CD14-positive monocyte (primary cell): Measurements from ENCODE around the gene RGMA. TPM values are rescaled to one million over a fixed set of nuclear protein-coding genes. Genes with fewer than 3 reads are reported as not detected.
A peak's percentile ranks its signal among the peaks of the same experiment; 100 is the strongest.

Source experiments
- DNase-seq, 3 donors: peaks; one replicate each; pipeline ENCODE4 v3.0.0-alpha.2; 2011 to 2022
- H2AFZ ChIP-seq: 2 replicates; pipeline ENCODE4 v1.6.0; 2012; ENCODE audit warnings: mild to moderate bottlenecking, low read depth, low read length, inconsistent platforms; ENCODE audit not compliant: insufficient read depth, poor library complexity, severe bottlenecking
- H3K27ac ChIP-seq, 2 donors: 1 replicate in 1 of 2; 2 replicates in 1 of 2; pipeline ENCODE4 v1.5.1; 2012 to 2013; ENCODE audit warnings: low read length in 2 of 2, control low read depth in 1 of 2, inconsistent platforms in 1 of 2, low read depth in 1 of 2, mild to moderate bottlenecking in 1 of 2
- H3K27me3 ChIP-seq, 2 donors: one replicate each; pipeline versions ENCODE4 v1.6.0 to v1.6.1; 2011 to 2013; ENCODE audit warnings: low read length in 2 of 2; ENCODE audit not compliant: control insufficient read depth in 2 of 2, insufficient read depth in 2 of 2
- H3K36me3 ChIP-seq, 2 donors: replicated peaks in 1 of 2; 1 replicate in 1 of 2; 2 replicates in 1 of 2; pipeline versions ENCODE4 v1.5.1 to v1.6.1; 2012 to 2013; ENCODE audit warnings: low read length in 2 of 2, control low read depth in 1 of 2, inconsistent platforms in 1 of 2, mild to moderate bottlenecking in 1 of 2; ENCODE audit not compliant: insufficient read depth in 2 of 2, control insufficient read depth in 1 of 2
- H3K4me1 ChIP-seq, 2 donors: 1 replicate in 1 of 2; 2 replicates in 1 of 2; pipeline versions ENCODE4 v1.5.1 to v1.6.1; 2012 to 2013; ENCODE audit warnings: low read length in 2 of 2, control low read depth in 1 of 2, inconsistent platforms in 1 of 2, mild to moderate bottlenecking in 1 of 2, moderate library complexity in 1 of 2; ENCODE audit not compliant: insufficient read depth in 2 of 2, control insufficient read depth in 1 of 2
- H3K4me2 ChIP-seq: replicated peaks from 2 replicates; pipeline ENCODE3; 2012; ENCODE audit warnings: low read length, moderate library complexity, mild to moderate bottlenecking; ENCODE audit not compliant: poor library complexity, severe bottlenecking; ENCODE audit errors: extremely low read depth
- H3K4me3 ChIP-seq, 3 experiments: fragments of 200-600 bp in 1 of 3; sonication (generic) in 1 of 3; replicated peaks in 1 of 3; 1 replicate in 2 of 3; 2 replicates in 1 of 3; pipeline ENCODE4 v1.5.1; 2011 to 2013; ENCODE audit warnings: low read length in 3 of 3, mild to moderate bottlenecking in 3 of 3, control low read depth in 2 of 3, low read depth in 2 of 3, inconsistent platforms in 1 of 3, moderate library complexity in 1 of 3
- H3K79me2 ChIP-seq: 2 replicates; pipeline ENCODE4 v1.6.0; 2012; ENCODE audit warnings: mild to moderate bottlenecking, control low read depth, inconsistent platforms, low read length, moderate library complexity; ENCODE audit not compliant: insufficient read depth
- H3K9ac ChIP-seq: 2 replicates; pipeline ENCODE4 v1.6.0; 2017; ENCODE audit warnings: low read length, mild to moderate bottlenecking; ENCODE audit not compliant: insufficient read depth, poor library complexity, severe bottlenecking
- H3K9me3 ChIP-seq, 2 donors: replicated peaks in 1 of 2; 1 replicate in 1 of 2; 2 replicates in 1 of 2; pipeline versions ENCODE4 v1.5.1 to v1.6.1; 2012 to 2013; ENCODE audit warnings: low read length in 2 of 2, control low read depth in 1 of 2; ENCODE audit not compliant: control insufficient read depth in 1 of 2, insufficient read depth in 1 of 2
- H4K20me1 ChIP-seq: 2 replicates; pipeline ENCODE4 v1.6.0; 2012; ENCODE audit warnings: mild to moderate bottlenecking, low read length, control low read depth, moderate library complexity; ENCODE audit not compliant: insufficient read depth
- H3K27ac Mint-ChIP-seq, 7 donors: one replicate each; pipeline ENCODE4 v1.8.0; 2020; ENCODE audit warnings: mild to moderate bottlenecking in 7 of 7, mixed read lengths in 7 of 7, moderate library complexity in 6 of 7, inconsistent platforms in 2 of 7
- H3K27me3 Mint-ChIP-seq, 3 donors: one replicate each; pipeline ENCODE4 v1.8.0; 2021 to 2022; ENCODE audit warnings: low read depth in 3 of 3, mild to moderate bottlenecking in 3 of 3, mixed read lengths in 3 of 3, moderate library complexity in 3 of 3, inconsistent platforms in 1 of 3
- H3K36me3 Mint-ChIP-seq, 2 donors: one replicate each; pipeline ENCODE4 v1.8.0; 2020; ENCODE audit warnings: mixed read lengths in 2 of 2, inconsistent platforms in 1 of 2, mild to moderate bottlenecking in 1 of 2
- H3K4me1 Mint-ChIP-seq: one replicate; pipeline ENCODE4 v1.8.0; 2020; ENCODE audit warnings: mild to moderate bottlenecking, mixed read lengths
- H3K4me3 Mint-ChIP-seq, 2 donors: one replicate each; pipeline ENCODE4 v1.8.0; 2020; ENCODE audit warnings: mild to moderate bottlenecking in 2 of 2, mixed read lengths in 2 of 2, moderate library complexity in 1 of 2
- H3K9me3 Mint-ChIP-seq, 7 donors: one replicate each; pipeline ENCODE4 v1.8.0; 2020 to 2022; ENCODE audit warnings: mixed read lengths in 7 of 7, mild to moderate bottlenecking in 6 of 7, moderate library complexity in 6 of 7, inconsistent platforms in 2 of 7
- WGBS: methylation state at CpG from one replicate; pipeline ENCODE4 v1.1.5; 2013; ENCODE audit warnings: missing lambda C conversion rate; ENCODE audit not compliant: insufficient coverage; 5-methylcytosine and 5-hydroxymethylcytosine counted together
- intact Hi-C, 2 donors: fragments of 100-400 bp; cut with micrococcal nuclease; formaldehyde crosslinking; loops; one replicate each; pipeline versions ENCODE4 v1.15.0 to v1.15.1; 2023
- polyA minus RNA-seq: library from RNA; depleted of rRNA, polyadenylated mRNA; stranded (reverse); fragments of >200 nt; gene quantifications from 2 replicates; pipeline ENCODE4 v1.2.3, GENCODE V29; 2012
- polyA plus RNA-seq, 3 donors: library from polyadenylated mRNA; depleted of rRNA in 1 of 3; unstranded in 2 of 3; stranded (reverse) in 1 of 3; fragments of 300-500 nt in 2 of 3; fragments of >200 nt in 1 of 3; fragmentation: Illumina TruSeq in 2 of 3; gene quantifications; 1 replicate in 2 of 3; 2 replicates in 1 of 3; pipeline ENCODE4 v1.2.3, GENCODE V29; 2012 to 2021
- total RNA-seq, 12 experiments: library from RNA in 1 of 12; stranded (reverse) in 1 of 12; fragments of 120-200 nt in 1 of 12; gene quantifications; one replicate each; pipeline ENCODE4 v1.2.4 and lab custom pipeline; 2013 to 2026; ENCODE audit warnings: mixed read lengths in 6 of 12, inconsistent platforms in 1 of 12
- TF ChIP-seq, protein P1 (sequence below): fragments of 200-600 bp; IDR thresholded peaks from one replicate; pipeline ENCODE4 v1.8.0; 2022; ENCODE audit warnings: antibody characterized with exemption, mild to moderate bottlenecking

Gene RGMA, protein sequence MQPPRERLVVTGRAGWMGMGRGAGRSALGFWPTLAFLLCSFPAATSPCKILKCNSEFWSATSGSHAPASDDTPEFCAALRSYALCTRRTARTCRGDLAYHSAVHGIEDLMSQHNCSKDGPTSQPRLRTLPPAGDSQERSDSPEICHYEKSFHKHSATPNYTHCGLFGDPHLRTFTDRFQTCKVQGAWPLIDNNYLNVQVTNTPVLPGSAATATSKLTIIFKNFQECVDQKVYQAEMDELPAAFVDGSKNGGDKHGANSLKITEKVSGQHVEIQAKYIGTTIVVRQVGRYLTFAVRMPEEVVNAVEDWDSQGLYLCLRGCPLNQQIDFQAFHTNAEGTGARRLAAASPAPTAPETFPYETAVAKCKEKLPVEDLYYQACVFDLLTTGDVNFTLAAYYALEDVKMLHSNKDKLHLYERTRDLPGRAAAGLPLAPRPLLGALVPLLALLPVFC
- total RNA-seq (2013): 0.54 TPM
- polyA plus RNA-seq (under 1 TPM; 0.07 to 0.35 (median 0.08) TPM), polyA minus RNA-seq (0.24 and 0.28 TPM in 2 replicates), total RNA-seq (lab: John Stamatoyannopoulos, UW) (0.17 to 3.2 (median 0.72) reads per million in 11 experiments)

DNA sequence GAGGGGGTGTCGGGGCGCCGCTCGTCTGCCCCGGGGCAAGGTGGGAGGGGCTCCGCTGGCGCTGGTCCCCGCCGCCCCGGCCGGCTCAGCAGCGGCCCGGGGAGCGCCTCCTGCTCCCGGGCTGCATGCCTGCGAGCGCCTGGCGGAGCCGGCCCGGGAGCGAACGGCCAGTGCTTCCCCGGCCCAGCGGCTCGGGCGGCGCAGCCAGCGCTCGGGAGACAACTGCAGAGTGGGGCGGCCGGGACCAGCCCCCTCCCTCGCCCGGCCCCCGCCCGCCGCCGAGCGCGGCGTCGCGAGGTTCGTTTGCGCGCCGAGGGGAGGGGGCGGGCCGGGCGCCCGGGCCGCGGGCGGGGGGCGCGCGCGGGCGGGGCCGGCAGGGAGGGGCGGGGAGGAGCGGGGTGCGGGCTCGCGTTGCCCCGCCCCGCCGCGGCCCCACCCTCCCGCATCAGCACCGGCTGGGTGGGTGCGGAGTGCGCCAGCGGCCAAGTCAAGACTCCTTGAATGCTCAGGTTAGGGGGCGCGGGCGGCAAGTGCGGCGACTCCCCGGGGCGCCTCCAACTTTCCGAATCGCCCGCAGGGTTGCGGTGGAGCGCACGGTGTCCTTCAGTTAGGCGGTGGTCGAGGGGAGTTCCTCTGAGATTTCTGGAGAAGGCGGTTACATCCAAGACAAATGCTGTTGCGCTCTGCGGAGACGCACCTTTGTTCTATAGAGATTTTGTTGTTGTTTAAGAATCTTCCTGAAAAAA lies at the start of gene RGMA:
Gene RGMA (minus strand): TSS at position 231 of the 746 bp plus-strand sequence. CDS start 279 bp downstream, outside the sequence.
- peaks cover 23 to 60% (median 47%) of the 10 kb centered on the region in 3 donors for H3K27me3 Mint-ChIP-seq
- intact Hi-C loops: loop anchor here (5.0 to 10.0 kb wide), 4 partner anchors 216 to 1036 kb away; no protein-coding TSS in a partner anchor
- peaks cover 9 to 23% of the 10 kb centered on the region in 2 donors for H3K4me1 ChIP-seq
- H3K27ac Mint-ChIP-seq: peak within 1 kb of the TSS in 2 of 7 donors; percentile 16 to 61
- no peak within 1 kb of the TSS for H3K27ac ChIP-seq
- peak within 1 kb of the TSS; percentile 18 for H3K9ac ChIP-seq
- peaks cover 2 to 4% of the 10 kb centered on the region in 2 donors for H3K36me3 Mint-ChIP-seq
- H3K4me3 Mint-ChIP-seq: peak within 1 kb of the TSS; percentile 83 to 98
- H3K9me3 ChIP-seq: peaks cover 0 to 19% of the 10 kb centered on the region in 2 donors
- peak within 1 kb of the TSS; percentile 79 for H3K4me2 ChIP-seq
- peak within 1 kb of the TSS; percentile 41 to 73 (median 44) for H3K4me3 ChIP-seq
- peak within 1 kb of the TSS; percentile 81 for H2AFZ ChIP-seq
- no peaks in the 10 kb centered on the region for H4K20me1 ChIP-seq
- TF ChIP-seq, protein P1, sequence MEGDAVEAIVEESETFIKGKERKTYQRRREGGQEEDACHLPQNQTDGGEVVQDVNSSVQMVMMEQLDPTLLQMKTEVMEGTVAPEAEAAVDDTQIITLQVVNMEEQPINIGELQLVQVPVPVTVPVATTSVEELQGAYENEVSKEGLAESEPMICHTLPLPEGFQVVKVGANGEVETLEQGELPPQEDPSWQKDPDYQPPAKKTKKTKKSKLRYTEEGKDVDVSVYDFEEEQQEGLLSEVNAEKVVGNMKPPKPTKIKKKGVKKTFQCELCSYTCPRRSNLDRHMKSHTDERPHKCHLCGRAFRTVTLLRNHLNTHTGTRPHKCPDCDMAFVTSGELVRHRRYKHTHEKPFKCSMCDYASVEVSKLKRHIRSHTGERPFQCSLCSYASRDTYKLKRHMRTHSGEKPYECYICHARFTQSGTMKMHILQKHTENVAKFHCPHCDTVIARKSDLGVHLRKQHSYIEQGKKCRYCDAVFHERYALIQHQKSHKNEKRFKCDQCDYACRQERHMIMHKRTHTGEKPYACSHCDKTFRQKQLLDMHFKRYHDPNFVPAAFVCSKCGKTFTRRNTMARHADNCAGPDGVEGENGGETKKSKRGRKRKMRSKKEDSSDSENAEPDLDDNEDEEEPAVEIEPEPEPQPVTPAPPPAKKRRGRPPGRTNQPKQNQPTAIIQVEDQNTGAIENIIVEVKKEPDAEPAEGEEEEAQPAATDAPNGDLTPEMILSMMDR: no peak
- H3K4me1 Mint-ChIP-seq: peaks cover 15% of the 10 kb centered on the region
- under 1% methylated on average over 59 of the region's 92 CpGs for WGBS
- H3K79me2 ChIP-seq: no peaks in the 10 kb centered on the region
- no peaks in the 10 kb centered on the region for H3K36me3 ChIP-seq
- peak in 1 of 3 donors; percentile 2 for DNase-seq
- H3K9me3 Mint-ChIP-seq: peaks cover 0 to 17% (median 5%) of the 10 kb centered on the region in 7 donors
- peaks cover 52 to 86% of the 10 kb centered on the region in 2 donors for H3K27me3 ChIP-seq

DNA sequence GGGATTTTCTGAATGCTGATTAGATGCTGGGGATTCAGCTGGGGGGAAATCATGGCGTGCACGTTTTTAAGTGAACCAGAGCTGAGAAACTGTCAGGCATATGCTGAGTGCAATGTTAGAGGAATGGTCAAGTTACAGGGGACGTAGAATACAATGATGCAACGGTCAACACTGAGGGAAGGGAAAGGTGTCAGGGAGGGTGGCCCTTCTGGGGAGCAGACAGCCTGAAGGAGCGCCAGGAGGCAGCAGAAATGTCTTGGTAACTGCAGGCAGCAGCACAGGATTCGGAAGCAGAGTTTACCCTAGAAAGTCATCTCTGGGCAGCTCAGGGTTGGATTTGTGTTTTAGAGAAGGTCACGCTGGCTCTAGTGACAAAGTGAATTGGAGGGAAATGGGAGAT lies 47.6 kb upstream of the RGMA start:
- no peak overlapping the region for H3K4me3 Mint-ChIP-seq
- peaks cover 0 to 8% (median 6%) of the 10 kb centered on the region in 3 donors for H3K27me3 Mint-ChIP-seq
- WGBS: 93% methylated on average over 7 of the region's 7 CpGs

More for the DNA sequence above, 47.6 kb upstream of the RGMA start:
- peaks cover 8% of the 10 kb centered on the region for H3K4me1 Mint-ChIP-seq
- Histone ChIP-seq H3K4me3 (no peak overlapping the region), H3K27me3 (no peaks in the 10 kb centered on the region), H2AFZ (no peak overlapping the region), H3K79me2 (no peaks in the 10 kb centered on the region), H4K20me1 (no peaks in the 10 kb centered on the region), H3K36me3 (no peaks in the 10 kb centered on the region), H3K4me1 (peaks cover 3 to 4% of the 10 kb centered on the region in 2 donors), H3K27ac (no peak overlapping the region), H3K4me2 (no peak overlapping the region), H3K9ac (no peak overlapping the region), H3K9me3 (no peaks in the 10 kb centered on the region)
- DNase-seq: no peak
- H3K36me3 Mint-ChIP-seq: no peaks in the 10 kb centered on the region
- TF ChIP-seq, protein P1: no peak
- intact Hi-C loops: no loop called here
- H3K27ac Mint-ChIP-seq: peak overlapping the region in 1 of 7 donors; percentile 16
- peaks cover 0 to 6% (median 0%) of the 10 kb centered on the region in 7 donors for H3K9me3 Mint-ChIP-seq
